Thymus (tissue), 11 donors: Measurements from ENCODE around the gene SWT1. TPM values are rescaled to one million over a fixed set of nuclear protein-coding genes. Genes with fewer than 3 reads are reported as not detected.
"Not testable (repeated sequence)": the region's sequence is repeated elsewhere in the genome, so short reads cannot be mapped to it uniquely, and the experiment has no call there.

ENCODE experiments used
- DNase-seq, 9 donors: peaks; one replicate each; pipeline ENCODE4 v3.0.0-alpha.2; 2013; ENCODE audit warnings: low spot score in 9 of 9, low read depth in 6 of 9, missing footprints in 1 of 9
- H3K27ac ChIP-seq, 2 donors: one replicate each; pipeline ENCODE4 v1.5.1; 2013; ENCODE audit warnings: control low read depth in 1 of 2, low read depth in 1 of 2, low read length in 1 of 2, mild to moderate bottlenecking in 1 of 2, moderate library complexity in 1 of 2
- H3K27me3 ChIP-seq, 2 donors: one replicate each; pipeline ENCODE4 v1.5.1; 2013; ENCODE audit warnings: low read length in 1 of 2; ENCODE audit not compliant: control insufficient read depth in 2 of 2, insufficient read depth in 1 of 2
- H3K36me3 ChIP-seq, 2 donors: one replicate each; pipeline ENCODE4 v1.5.1; 2013; ENCODE audit warnings: low read length in 1 of 2, mild to moderate bottlenecking in 1 of 2, moderate library complexity in 1 of 2; ENCODE audit not compliant: control insufficient read depth in 2 of 2, insufficient read depth in 2 of 2
- H3K4me1 ChIP-seq, 2 donors: one replicate each; pipeline ENCODE4 v1.5.1; 2013; ENCODE audit warnings: low read length in 2 of 2; ENCODE audit not compliant: control insufficient read depth in 2 of 2, insufficient read depth in 2 of 2
- H3K4me3 ChIP-seq, 2 donors: one replicate each; pipeline ENCODE4 v1.5.1; 2013; ENCODE audit warnings: low read length in 2 of 2, control low read depth in 1 of 2, mild to moderate bottlenecking in 1 of 2
- H3K9me3 ChIP-seq, 2 donors: one replicate each; pipeline ENCODE4 v1.5.1; 2013; ENCODE audit warnings: low read length in 1 of 2, mild to moderate bottlenecking in 1 of 2; ENCODE audit not compliant: control insufficient read depth in 2 of 2, insufficient read depth in 1 of 2
- WGBS: extraction: QIAGEN DNeasy Blood & Tissue Kit; methylation state at CpG from one replicate; pipeline ENCODE4 v1.1.7; 2013; 5-methylcytosine and 5-hydroxymethylcytosine counted together
- polyA plus RNA-seq: library from polyadenylated mRNA; stranded (reverse); fragments of 200-250 nt; gene quantifications from one replicate; pipeline ENCODE4 v1.2.3, GENCODE V29; 2013
- total RNA-seq: library from RNA; stranded (reverse); fragments of 120-200 nt; gene quantifications from one replicate; pipeline ENCODE4 v1.2.4, GENCODE V29; 2013
- donor health status: healthy.

The SWT1 gene
- total and polyA plus RNA-seq, 2 donors, result 6.8 to 8.3 TPM

GRCh38 chr1:185207980-185208602 lies 51.1 kb downstream of the SWT1 start:
- DNase-seq, result no peak
- Histone ChIP-seq H3K9me3 (no peaks in the 10 kb centered on the region), H3K36me3 (no peaks in the 10 kb centered on the region), H3K4me3 (no peak overlapping the region), H3K27ac (no peak overlapping the region), H3K27me3 (no peaks in the 10 kb centered on the region), H3K4me1 (no peaks in the 10 kb centered on the region)
- 98% methylated on average over 3 of the region's 3 CpGs for WGBS

DNA sequence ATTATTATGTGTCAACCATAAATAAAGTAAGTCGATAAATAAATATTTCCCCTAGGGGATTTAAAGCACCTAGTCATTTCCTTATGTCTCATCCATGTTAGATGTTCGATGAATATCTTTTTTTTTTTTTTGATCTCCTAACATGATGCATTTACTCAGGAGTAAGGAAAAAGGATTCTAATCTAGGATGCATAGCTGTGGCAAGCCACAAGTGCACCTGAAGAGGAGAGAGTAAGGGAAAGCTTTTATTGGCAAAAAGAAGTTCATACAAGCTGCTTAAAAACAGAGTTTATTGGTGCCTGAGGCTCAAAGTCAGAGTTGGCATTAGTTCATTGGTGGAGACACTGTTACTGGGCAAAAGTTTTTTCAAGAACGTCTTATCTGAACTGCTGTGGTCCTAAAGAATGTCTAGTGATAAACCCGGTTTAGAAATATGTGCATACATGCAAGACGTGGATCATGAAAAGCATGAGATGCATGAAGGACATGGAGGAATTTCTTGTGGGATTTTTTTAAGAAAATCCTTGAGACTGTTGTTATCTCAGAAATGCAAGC lies 51.7 kb downstream of the SWT1 start:
- H3K9me3 ChIP-seq, result no peaks in the 10 kb centered on the region
- H3K4me3 ChIP-seq, result no peak overlapping the region
- H3K27ac ChIP-seq, result no peak overlapping the region
- H3K4me1 ChIP-seq, result no peaks in the 10 kb centered on the region
- no peaks in the 10 kb centered on the region for H3K36me3 ChIP-seq
- WGBS, result 96% methylated on average over 5 of the region's 5 CpGs
- no peaks in the 10 kb centered on the region for H3K27me3 ChIP-seq
- no peak for DNase-seq

DNA sequence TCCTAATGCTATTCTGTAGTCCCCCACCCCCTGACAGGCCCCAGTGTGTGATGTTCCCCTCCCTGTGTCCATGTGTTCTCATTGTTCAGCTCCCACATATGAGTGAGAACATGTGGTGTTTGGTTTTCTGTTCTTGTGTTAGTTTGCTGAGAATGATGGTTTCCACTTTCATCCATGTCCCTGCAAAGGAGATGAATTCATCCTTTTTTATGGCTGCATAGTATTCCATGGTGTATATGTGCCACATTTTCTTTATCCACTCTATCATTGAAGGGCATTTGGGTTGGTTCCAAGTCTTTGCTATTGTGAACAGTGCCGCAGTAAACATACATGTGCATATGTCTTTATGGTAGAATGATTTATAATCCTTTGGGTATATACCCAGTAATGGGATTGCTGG lies 52.4 kb downstream of the SWT1 start:
- H3K27ac ChIP-seq, H3K4me1 ChIP-seq, H3K9me3 ChIP-seq, H3K36me3 ChIP-seq, H3K4me3 ChIP-seq, H3K27me3 ChIP-seq, DNase-seq: not testable (repeated sequence)
- 98% methylated on average over 1 of the region's 1 CpG for WGBS

DNA sequence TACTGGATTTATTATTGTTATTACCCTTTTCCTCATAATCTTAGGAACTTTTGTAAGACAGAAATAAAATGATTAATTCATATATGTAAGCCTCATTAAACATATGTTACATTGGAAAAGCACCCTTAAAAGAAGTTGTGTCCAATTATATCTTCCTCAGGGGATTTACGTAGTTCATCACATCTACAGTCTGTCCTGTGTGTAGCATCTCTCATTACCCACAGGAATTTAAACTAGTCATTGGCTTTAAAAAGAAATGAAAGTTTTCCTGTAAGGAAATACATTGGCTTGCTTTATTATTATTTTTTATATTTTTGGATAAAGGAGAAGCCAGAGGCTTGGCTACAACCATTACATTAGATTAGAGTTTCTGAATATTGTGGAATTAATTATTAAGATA lies 56.1 kb downstream of the SWT1 start:
- DNase-seq, result no peak
- no peaks in the 10 kb centered on the region for H3K36me3 ChIP-seq
- H3K9me3 ChIP-seq, result no peaks in the 10 kb centered on the region
- H3K4me3 ChIP-seq, result no peak overlapping the region
- H3K4me1 ChIP-seq, result no peaks in the 10 kb centered on the region
- no peak overlapping the region for H3K27ac ChIP-seq
- no peaks in the 10 kb centered on the region for H3K27me3 ChIP-seq
- WGBS, result 100% methylated on average over 1 of the region's 1 CpG

GRCh38 chr1:185215911-185216310 lies 58.9 kb downstream of the SWT1 start:
- no peaks in the 10 kb centered on the region for H3K9me3 ChIP-seq
- no peaks in the 10 kb centered on the region for H3K36me3 ChIP-seq
- H3K27ac ChIP-seq, result no peak overlapping the region
- H3K4me1 ChIP-seq, result no peaks in the 10 kb centered on the region
- H3K4me3 ChIP-seq, result no peak overlapping the region
- no peaks in the 10 kb centered on the region for H3K27me3 ChIP-seq
- 96% methylated on average over 1 of the region's 1 CpG for WGBS
- no peak for DNase-seq

DNA sequence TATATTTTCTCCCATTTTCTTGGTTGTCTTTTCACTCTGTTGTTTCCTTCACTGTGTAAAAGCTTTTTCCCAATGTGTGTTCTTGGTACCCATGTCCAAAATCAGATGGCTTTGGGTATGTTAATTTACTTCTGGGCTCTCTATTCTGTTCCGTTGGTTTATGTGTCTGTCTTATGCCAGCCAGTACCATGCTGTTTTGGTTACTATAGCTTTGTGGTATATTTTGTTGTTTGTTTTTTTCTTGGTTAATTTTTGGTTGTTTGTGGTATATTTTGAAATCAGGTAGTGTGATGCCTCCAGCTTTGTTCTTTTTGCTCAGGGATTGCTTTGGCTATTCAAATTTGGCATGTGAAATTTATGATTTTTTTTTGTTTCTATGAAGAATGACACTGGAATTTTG lies 67.2 kb downstream of the SWT1 start:
- H3K27ac ChIP-seq, result no peak overlapping the region
- H3K36me3 ChIP-seq, result peaks cover 0 to 3% of the 10 kb centered on the region in 2 donors
- 100% methylated on average over 1 of the region's 1 CpG for WGBS
- no peaks in the 10 kb centered on the region for H3K4me1 ChIP-seq
- no peaks in the 10 kb centered on the region for H3K9me3 ChIP-seq
- no peak for DNase-seq
- H3K4me3 ChIP-seq, result no peak overlapping the region
- no peaks in the 10 kb centered on the region for H3K27me3 ChIP-seq

DNA sequence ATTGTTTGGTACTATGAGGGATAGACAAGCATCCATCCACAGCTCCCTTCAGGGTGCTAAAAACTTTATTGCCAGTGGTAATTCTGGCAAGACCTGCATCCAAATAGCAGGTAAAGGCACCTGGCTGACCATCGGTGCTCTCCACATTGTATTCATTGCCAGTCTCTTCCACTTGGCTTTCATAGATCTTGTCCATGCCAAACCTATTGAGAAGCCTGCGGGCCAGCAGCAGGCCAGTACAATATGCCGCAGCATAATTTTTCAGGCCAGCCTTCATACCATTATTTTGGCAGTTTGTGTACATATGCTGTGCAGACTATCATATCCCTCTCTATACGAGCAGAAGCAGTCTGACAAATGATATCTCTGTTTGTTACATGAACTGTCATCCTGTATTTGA lies 70.2 kb downstream of the SWT1 start:
- H3K27me3 ChIP-seq, result no peaks in the 10 kb centered on the region
- no peak overlapping the region for H3K27ac ChIP-seq
- no peak for DNase-seq
- H3K4me1 ChIP-seq, result no peaks in the 10 kb centered on the region
- 96% methylated on average over 4 of the region's 4 CpGs for WGBS
- no peak overlapping the region for H3K4me3 ChIP-seq
- H3K9me3 ChIP-seq, result no peaks in the 10 kb centered on the region
- peaks cover 0 to 3% of the 10 kb centered on the region in 2 donors for H3K36me3 ChIP-seq

DNA sequence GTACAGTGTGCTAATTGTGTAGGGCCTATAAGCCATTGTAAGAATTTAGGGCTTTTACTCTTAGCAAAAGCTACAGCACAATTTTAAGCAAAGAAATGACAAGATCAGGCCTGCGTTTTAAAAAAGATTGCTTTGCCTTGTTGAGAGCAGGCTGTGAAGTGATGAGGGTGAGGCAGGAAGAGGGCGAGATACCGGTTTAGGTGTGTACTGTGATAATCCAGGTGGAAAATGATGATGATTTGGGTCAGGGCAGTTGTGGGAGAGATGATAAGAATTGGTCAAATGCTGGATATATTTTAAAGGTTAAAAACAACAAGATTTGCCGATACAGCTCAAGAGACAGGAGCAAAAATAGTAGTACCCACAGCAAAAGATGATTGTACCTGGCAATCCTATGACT lies 72.0 kb downstream of the SWT1 start:
- H3K27ac ChIP-seq, result no peak overlapping the region
- WGBS, result 97% methylated on average over 4 of the region's 4 CpGs
- H3K9me3 ChIP-seq, result no peaks in the 10 kb centered on the region
- H3K4me3 ChIP-seq, result no peak overlapping the region
- no peaks in the 10 kb centered on the region for H3K36me3 ChIP-seq
- H3K4me1 ChIP-seq, result no peaks in the 10 kb centered on the region
- no peaks in the 10 kb centered on the region for H3K27me3 ChIP-seq
- no peak for DNase-seq

- Histone ChIP-seq H3K36me3 (no peaks in the 10 kb centered on the region), H3K27ac (no peak overlapping the region), H3K9me3 (no peaks in the 10 kb centered on the region), H3K27me3 (no peaks in the 10 kb centered on the region), H3K4me3 (no peak overlapping the region), H3K4me1 (no peaks in the 10 kb centered on the region)
- 99% methylated on average over 2 of the region's 2 CpGs for WGBS
- no peak for DNase-seq
These were observed 73.0 kb downstream of the SWT1 start for GRCh38 chr1:185229981-185230380.
